ENCODE results near the gene ZNF253. TPM values are rescaled to one million over a fixed set of nuclear protein-coding genes. Genes with fewer than 3 reads are reported as not detected.

Gene ZNF253
- total and polyA plus RNA-seq, 2 of the 13 experiments (the other 11 are each of a cell fraction or from before 2014, with no cell fraction given): 3.5 to 10.6 TPM

- FAIRE-seq (no peak), DNase-seq (ENCODE audit: low spot score) (no peak), ATAC-seq (no peak)
- Histone ChIP-seq H3K9ac (ENCODE audit: insufficient read depth, low read depth, low read length) (no peak overlapping the region), H3K4me2 (ENCODE audit: low read depth, low read length) (no peak overlapping the region), H3K36me3 (replicated peaks in 1 of 2; ENCODE audit: control insufficient read depth in 1 of 2, insufficient read depth in 2 of 2, low read length in 2 of 2) (no peaks in the 10 kb centered on the region), H3K9me3 (ENCODE audit: low read length) (peaks cover 65% of the 10 kb centered on the region), H4K20me1 (ENCODE audit: insufficient read depth, low read length) (no peaks in the 10 kb centered on the region), H3K27me3 (ENCODE audit: control insufficient read depth in 1 of 2, insufficient read depth in 2 of 2, low read length in 2 of 2) (no peaks in the 10 kb centered on the region), H3K4me1 (ENCODE audit: insufficient read depth, low read length) (no peaks in the 10 kb centered on the region), H2AFZ (ENCODE audit: low read length) (no peak overlapping the region), H3K4me3 (replicated peaks in 1 of 3; ENCODE audit: insufficient read depth in 1 of 3, low read depth in 2 of 3, low read length in 3 of 3) (no peak overlapping the region), H3K79me2 (ENCODE audit: insufficient read depth, low read length) (no peaks in the 10 kb centered on the region), H3K27ac (ENCODE audit: extremely low read length, insufficient read depth, low read length) (no peak overlapping the region)
- POLR2A ChIA-PET: no interaction called here
- no TSS peak for BruUV-seq (replicated peaks)
- intact Hi-C loops (cut with micrococcal nuclease; ENCODE audit: unreplicated experiment): no loop called here
- CTCF ChIA-PET (ENCODE audit: low intra/inter-chr PET ratio, low total read pairs): no interaction called here
- in situ Hi-C loops (cut with HindIII; ENCODE audit: extremely low pct_ligation_motif_present, low pct_unique_long_range_greater_than_20kb): no loop called here
- no peak for TF ChIP-seq IKZF4 (CRISPR knock-in tag; IDR thresholded peaks at IDR 0.05; ENCODE audit: borderline replicate concordance, low read depth, not compliant biosample characterization)
- no peak for TF ChIP-seq PPARG (CRISPR knock-in tag; conservative IDR thresholded peaks at IDR 0.05)
- no peak for TF ChIP-seq ZNF891 (CRISPR knock-in tag; IDR thresholded peaks at IDR 0.05)
- no peak for TF ChIP-seq ZNF441 (CRISPR knock-in tag; IDR thresholded peaks at IDR 0.05; ENCODE audit: borderline replicate concordance)
- TF ChIP-seq ZNF709 (CRISPR knock-in tag; IDR thresholded peaks at IDR 0.05): no peak
- TF ChIP-seq RFXANK (CRISPR knock-in tag; IDR thresholded peaks at IDR 0.05): no peak
- TF ChIP-seq FIP1L1 (IDR thresholded peaks at IDR 0.05; ENCODE audit: borderline replicate concordance, insufficient read depth, low read depth, low read length): no peak
- TF ChIP-seq, protein P1, sequence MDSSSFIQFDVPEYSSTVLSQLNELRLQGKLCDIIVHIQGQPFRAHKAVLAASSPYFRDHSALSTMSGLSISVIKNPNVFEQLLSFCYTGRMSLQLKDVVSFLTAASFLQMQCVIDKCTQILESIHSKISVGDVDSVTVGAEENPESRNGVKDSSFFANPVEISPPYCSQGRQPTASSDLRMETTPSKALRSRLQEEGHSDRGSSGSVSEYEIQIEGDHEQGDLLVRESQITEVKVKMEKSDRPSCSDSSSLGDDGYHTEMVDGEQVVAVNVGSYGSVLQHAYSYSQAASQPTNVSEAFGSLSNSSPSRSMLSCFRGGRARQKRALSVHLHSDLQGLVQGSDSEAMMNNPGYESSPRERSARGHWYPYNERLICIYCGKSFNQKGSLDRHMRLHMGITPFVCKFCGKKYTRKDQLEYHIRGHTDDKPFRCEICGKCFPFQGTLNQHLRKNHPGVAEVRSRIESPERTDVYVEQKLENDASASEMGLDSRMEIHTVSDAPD (CRISPR knock-in tag; IDR thresholded peaks at IDR 0.05): no peak
- TF ChIP-seq IRF2 (CRISPR knock-in tag; IDR thresholded peaks at IDR 0.05): no peak
- TF ChIP-seq HOXA7 (CRISPR knock-in tag; IDR thresholded peaks at IDR 0.05): no peak
- TF ChIP-seq MYPOP (CRISPR knock-in tag; IDR thresholded peaks at IDR 0.05): no peak
- TF ChIP-seq FOXC1 (CRISPR knock-in tag; IDR thresholded peaks at IDR 0.05; ENCODE audit: borderline replicate concordance): no peak
- TF ChIP-seq FOSL1 (CRISPR knock-in tag; IDR thresholded peaks at IDR 0.05; ENCODE audit: borderline replicate concordance): no peak
- no peak for TF ChIP-seq GATAD2A (CRISPR knock-in tag; IDR thresholded peaks at IDR 0.05)
- TF ChIP-seq GLMP (CRISPR knock-in tag; IDR thresholded peaks at IDR 0.05; ENCODE audit: borderline replicate concordance): no peak
- TF ChIP-seq ESRRA (CRISPR knock-in tag; IDR thresholded peaks at IDR 0.05; ENCODE audit: low read depth): no peak
- WGBS (ENCODE audit: low lambda C conversion rate): 86% methylated on average over 2 of the region's 2 CpGs
Measured at GRCh38 chr19:19937403-19937802, 71.7 kb downstream of the ZNF253 start.

All from HepG2 (cell line).